Liver (tissue), 9 donors: ENCODE measurements around the gene EVA1C. TPM values are rescaled to one million over a fixed set of nuclear protein-coding genes. Genes with fewer than 3 reads are reported as not detected.

Experiments used
- DNase-seq: peaks from one replicate; pipeline ENCODE4 v3.0.0-alpha.2; 2017; ENCODE audit warnings: low spot score
- H3K27ac ChIP-seq, 2 donors: one replicate each; pipeline ENCODE4 v1.7.0; 2013; ENCODE audit warnings: inconsistent platforms in 2 of 2, low read length in 2 of 2, control low read depth in 1 of 2, low read depth in 1 of 2, mild to moderate bottlenecking in 1 of 2
- H3K27me3 ChIP-seq, 4 donors: one replicate each; pipeline versions ENCODE4 v1.6.1 to v1.7.0; 2013; ENCODE audit warnings: low read length in 3 of 4, inconsistent platforms in 1 of 4, mild to moderate bottlenecking in 1 of 4, moderate library complexity in 1 of 4; ENCODE audit not compliant: control insufficient read depth in 4 of 4, insufficient read depth in 4 of 4
- H3K36me3 ChIP-seq, 4 donors: one replicate each; pipeline versions ENCODE4 v1.6.1 to v1.7.0; 2013; ENCODE audit warnings: low read length in 3 of 4, mild to moderate bottlenecking in 3 of 4, low read depth in 1 of 4, moderate library complexity in 1 of 4; ENCODE audit not compliant: control insufficient read depth in 4 of 4, insufficient read depth in 3 of 4
- H3K4me1 ChIP-seq, 4 donors: one replicate each; pipeline versions ENCODE4 v1.6.1 to v1.7.0; 2013; ENCODE audit warnings: low read length in 3 of 4, mild to moderate bottlenecking in 3 of 4, moderate library complexity in 1 of 4; ENCODE audit not compliant: control insufficient read depth in 4 of 4, insufficient read depth in 4 of 4
- H3K4me3 ChIP-seq, 3 donors: one replicate each; pipeline versions ENCODE4 v1.6.1 to v1.7.0; 2013; ENCODE audit warnings: low read length in 3 of 3, control low read depth in 1 of 3, low read depth in 1 of 3, mild to moderate bottlenecking in 1 of 3
- H3K9ac ChIP-seq, 2 donors: one replicate each; pipeline ENCODE4 v1.7.0; 2013; ENCODE audit warnings: low read length in 2 of 2, mild to moderate bottlenecking in 2 of 2, moderate library complexity in 2 of 2, control low read depth in 1 of 2, low read depth in 1 of 2
- H3K9me3 ChIP-seq, 4 donors: one replicate each; pipeline versions ENCODE4 v1.6.1 to v1.7.0; 2013; ENCODE audit warnings: low read length in 3 of 4; ENCODE audit not compliant: control insufficient read depth in 4 of 4
- FOXA1 ChIP-seq: IDR thresholded peaks from 2 replicates; pipeline ENCODE4 v1.6.1; 2016; ENCODE audit warnings: antibody characterized with exemption
- FOXA2 ChIP-seq: IDR thresholded peaks from 2 replicates; pipeline ENCODE4 v1.6.1; 2016; ENCODE audit warnings: antibody characterized with exemption
- GABPA ChIP-seq, 2 donors: IDR thresholded peaks in 1 of 2; conservative IDR thresholded peaks in 1 of 2; 2 replicates each; pipeline ENCODE4 v1.6.1; 2016; ENCODE audit warnings: antibody characterized with exemption in 2 of 2, mild to moderate bottlenecking in 1 of 2, moderate library complexity in 1 of 2
- HNF4A ChIP-seq, 2 donors: conservative IDR thresholded peaks; 2 replicates each; pipeline ENCODE4 v1.6.1; 2016; ENCODE audit warnings: antibody characterized with exemption in 2 of 2, mild to moderate bottlenecking in 2 of 2
- HNF4G ChIP-seq: IDR thresholded peaks from 2 replicates; pipeline ENCODE4 v1.6.1; 2016; ENCODE audit warnings: antibody characterized with exemption
- JUND ChIP-seq, 2 donors: IDR thresholded peaks; 2 replicates each; pipeline ENCODE4 v1.6.1; 2016; ENCODE audit warnings: antibody characterized with exemption in 2 of 2
- NR2F2 ChIP-seq: IDR thresholded peaks from 2 replicates; pipeline ENCODE4 v1.6.1; 2016; ENCODE audit warnings: antibody characterized with exemption
- RAD21 ChIP-seq, 2 donors: IDR thresholded peaks; 2 replicates each; pipeline ENCODE4 v1.6.1; 2016; ENCODE audit warnings: antibody characterized with exemption in 2 of 2, mild to moderate bottlenecking in 2 of 2
- RXRA ChIP-seq, 2 donors: IDR thresholded peaks; 2 replicates each; pipeline ENCODE4 v1.6.1; 2017 to 2018; ENCODE audit warnings: antibody characterized with exemption in 2 of 2, mild to moderate bottlenecking in 1 of 2
- SP1 ChIP-seq: IDR thresholded peaks from 2 replicates; pipeline ENCODE4 v1.6.1; 2018; ENCODE audit warnings: antibody characterized with exemption, mild to moderate bottlenecking
- TAF1 ChIP-seq: conservative IDR thresholded peaks from 2 replicates; pipeline ENCODE4 v1.6.1; 2016; ENCODE audit warnings: antibody characterized with exemption, mild to moderate bottlenecking
- WGBS: extraction: QIAGEN DNeasy Blood & Tissue Kit; methylation state at CpG from one replicate; pipeline ENCODE4 v1.1.7; 2013; 5-methylcytosine and 5-hydroxymethylcytosine counted together
- polyA plus RNA-seq, 2 donors: library from polyadenylated mRNA; stranded (reverse) in 1 of 2; unstranded in 1 of 2; fragments of 200-250 nt in 1 of 2; fragments of >200 nt in 1 of 2; fragmentation: Nextera tagmentation in 1 of 2; extraction: Ambion mirVana in 1 of 2; gene quantifications; one replicate each; pipeline versions ENCODE4 v1.2.1 to v1.2.3, GENCODE V29; 2013 to 2015
- total RNA-seq, 2 donors: library from RNA; depleted of rRNA; stranded (reverse); fragments of >200 nt; gene quantifications; one replicate each; pipeline ENCODE4 v1.2.3, GENCODE V29; 2014
- TF ChIP-seq, protein P1 (sequence below): IDR thresholded peaks from 2 replicates; pipeline ENCODE4 v1.6.1; 2016; ENCODE audit warnings: antibody characterized with exemption, mild to moderate bottlenecking
- TF ChIP-seq, protein P2 (sequence below): IDR thresholded peaks from 2 replicates; pipeline ENCODE4 v1.6.1; 2016; ENCODE audit warnings: antibody characterized with exemption
- TF ChIP-seq, protein P3 (sequence below): IDR thresholded peaks from 2 replicates; pipeline ENCODE4 v1.6.1; 2016; ENCODE audit warnings: antibody characterized with exemption
- TF ChIP-seq, protein P4 (sequence below): IDR thresholded peaks from 2 replicates; pipeline ENCODE4 v1.6.1; 2016; ENCODE audit warnings: antibody characterized with exemption
- donor health status: healthy.
- donor health status: healthy.
- donor health status: healthy.
- donor health status: healthy.
- donor health status: healthy.

Gene EVA1C
- total and polyA plus RNA-seq, 4 donors = 0.47 to 3.3 (median 2.4) TPM

DNA sequence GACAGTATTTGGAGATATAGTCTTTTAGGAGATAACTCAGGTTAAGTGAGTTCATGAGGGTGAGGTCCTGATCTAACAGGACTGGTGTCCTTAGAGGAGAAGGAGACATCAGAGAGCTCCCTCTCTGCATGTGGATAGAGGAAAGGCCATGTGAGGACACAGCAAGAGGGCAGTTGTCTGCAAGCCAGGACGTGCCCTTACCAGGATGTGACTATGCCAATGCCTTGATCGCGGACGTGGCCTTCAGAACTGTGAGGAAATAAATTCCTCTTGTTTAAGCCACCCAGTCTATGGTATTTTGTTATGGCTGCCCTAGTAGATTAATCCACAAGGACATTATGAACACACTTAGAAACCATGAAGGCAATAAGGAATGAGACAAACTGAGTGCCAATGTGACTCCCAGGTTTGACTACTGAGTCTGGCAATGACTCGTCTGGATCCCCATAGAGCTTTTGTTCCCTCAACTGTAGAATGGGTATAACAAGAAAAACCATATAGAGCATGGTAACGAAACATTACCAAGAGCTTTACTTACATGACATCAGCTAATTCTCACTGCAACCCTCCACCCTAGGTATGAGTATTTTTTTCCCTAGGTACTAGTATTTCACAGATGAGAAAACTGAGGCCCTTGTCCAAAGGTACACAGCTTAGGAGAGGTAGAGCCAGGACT lies 26.2 kb upstream of the EVA1C start (continued):
- TF ChIP-seq, protein P1, sequence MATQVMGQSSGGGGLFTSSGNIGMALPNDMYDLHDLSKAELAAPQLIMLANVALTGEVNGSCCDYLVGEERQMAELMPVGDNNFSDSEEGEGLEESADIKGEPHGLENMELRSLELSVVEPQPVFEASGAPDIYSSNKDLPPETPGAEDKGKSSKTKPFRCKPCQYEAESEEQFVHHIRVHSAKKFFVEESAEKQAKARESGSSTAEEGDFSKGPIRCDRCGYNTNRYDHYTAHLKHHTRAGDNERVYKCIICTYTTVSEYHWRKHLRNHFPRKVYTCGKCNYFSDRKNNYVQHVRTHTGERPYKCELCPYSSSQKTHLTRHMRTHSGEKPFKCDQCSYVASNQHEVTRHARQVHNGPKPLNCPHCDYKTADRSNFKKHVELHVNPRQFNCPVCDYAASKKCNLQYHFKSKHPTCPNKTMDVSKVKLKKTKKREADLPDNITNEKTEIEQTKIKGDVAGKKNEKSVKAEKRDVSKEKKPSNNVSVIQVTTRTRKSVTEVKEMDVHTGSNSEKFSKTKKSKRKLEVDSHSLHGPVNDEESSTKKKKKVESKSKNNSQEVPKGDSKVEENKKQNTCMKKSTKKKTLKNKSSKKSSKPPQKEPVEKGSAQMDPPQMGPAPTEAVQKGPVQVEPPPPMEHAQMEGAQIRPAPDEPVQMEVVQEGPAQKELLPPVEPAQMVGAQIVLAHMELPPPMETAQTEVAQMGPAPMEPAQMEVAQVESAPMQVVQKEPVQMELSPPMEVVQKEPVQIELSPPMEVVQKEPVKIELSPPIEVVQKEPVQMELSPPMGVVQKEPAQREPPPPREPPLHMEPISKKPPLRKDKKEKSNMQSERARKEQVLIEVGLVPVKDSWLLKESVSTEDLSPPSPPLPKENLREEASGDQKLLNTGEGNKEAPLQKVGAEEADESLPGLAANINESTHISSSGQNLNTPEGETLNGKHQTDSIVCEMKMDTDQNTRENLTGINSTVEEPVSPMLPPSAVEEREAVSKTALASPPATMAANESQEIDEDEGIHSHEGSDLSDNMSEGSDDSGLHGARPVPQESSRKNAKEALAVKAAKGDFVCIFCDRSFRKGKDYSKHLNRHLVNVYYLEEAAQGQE = no peak
- TF ChIP-seq NR2F2 = no peak
- TF ChIP-seq, protein P2, sequence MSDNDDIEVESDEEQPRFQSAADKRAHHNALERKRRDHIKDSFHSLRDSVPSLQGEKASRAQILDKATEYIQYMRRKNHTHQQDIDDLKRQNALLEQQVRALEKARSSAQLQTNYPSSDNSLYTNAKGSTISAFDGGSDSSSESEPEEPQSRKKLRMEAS = no peak
- TF ChIP-seq HNF4A (conservative IDR thresholded peaks at IDR 0.05) = peak in 1 of 2 donors; percentile 29
- no peak for TF ChIP-seq TAF1
- TF ChIP-seq HNF4G = no peak

- H3K4me3 ChIP-seq = no peak overlapping the region
- no peak overlapping the region for H3K9ac ChIP-seq
- H3K27ac ChIP-seq = no peak overlapping the region
- TF ChIP-seq, protein P1 = no peak
- no peak for TF ChIP-seq RAD21 (IDR thresholded peaks at IDR 0.05)
- no peak for TF ChIP-seq HNF4G
- TF ChIP-seq RXRA (IDR thresholded peaks at IDR 0.05) = no peak
- no peak for TF ChIP-seq TAF1
- H3K4me1 ChIP-seq = peaks cover 3 to 19% (median 11%) of the 10 kb centered on the region in 4 donors
- 97% methylated on average over 8 of the region's 8 CpGs for WGBS
- H3K36me3 ChIP-seq = peaks cover 2 to 21% (median 14%) of the 10 kb centered on the region in 4 donors
- no peak for DNase-seq
- H3K27me3 ChIP-seq = no peaks in the 10 kb centered on the region
- H3K9me3 ChIP-seq = no peaks in the 10 kb centered on the region
Observed at GRCh38 chr21:32387151-32387550, 25.4 kb upstream of the EVA1C start.

DNA sequence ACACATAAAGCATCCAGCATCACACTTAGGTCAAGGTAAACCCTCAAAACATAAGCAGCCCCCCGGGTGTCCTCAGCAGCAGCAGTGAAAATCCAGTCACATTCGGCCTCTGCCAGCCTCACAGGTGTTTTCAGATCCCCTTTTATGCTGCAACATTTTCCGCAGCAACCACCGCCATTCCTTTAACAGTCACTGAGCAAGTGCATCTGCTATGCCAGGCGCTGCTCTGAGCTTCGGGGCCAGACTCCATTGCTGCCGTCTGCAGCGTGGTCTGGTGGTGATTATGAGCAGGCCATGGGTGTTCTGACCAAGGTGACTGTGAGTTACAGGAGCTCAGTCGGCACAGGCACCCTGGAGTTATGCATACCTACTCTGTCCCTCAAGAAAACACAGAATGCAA lies 24.2 kb upstream of the EVA1C start:
- Histone ChIP-seq H3K9ac (no peak overlapping the region), H3K27me3 (no peaks in the 10 kb centered on the region), H3K36me3 (peaks cover 2 to 12% (median 6%) of the 10 kb centered on the region in 4 donors), H3K27ac (no peak overlapping the region), H3K4me1 (peaks cover 3 to 24% (median 12%) of the 10 kb centered on the region in 4 donors), H3K9me3 (no peaks in the 10 kb centered on the region), H3K4me3 (no peak overlapping the region)
- 91% methylated on average over 9 of the region's 9 CpGs for WGBS
- no peak for DNase-seq
- TF ChIP-seq, protein P2 = no peak
- TF ChIP-seq, protein P3, sequence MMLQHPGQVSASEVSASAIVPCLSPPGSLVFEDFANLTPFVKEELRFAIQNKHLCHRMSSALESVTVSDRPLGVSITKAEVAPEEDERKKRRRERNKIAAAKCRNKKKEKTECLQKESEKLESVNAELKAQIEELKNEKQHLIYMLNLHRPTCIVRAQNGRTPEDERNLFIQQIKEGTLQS = no peak
- TF ChIP-seq FOXA1 (no peak), HNF4G (no peak), TAF1 (no peak), SP1 (no peak), RAD21 (IDR thresholded peaks at IDR 0.05) (no peak), JUND (IDR thresholded peaks at IDR 0.05) (no peak), NR2F2 (no peak), HNF4A (conservative IDR thresholded peaks at IDR 0.05) (no peak), FOXA2 (no peak), RXRA (IDR thresholded peaks at IDR 0.05) (no peak), GABPA (IDR thresholded peaks at IDR 0.05 in 1 of 2, conservative IDR thresholded peaks at IDR 0.05 in 1 of 2) (no peak)
- TF ChIP-seq, protein P4, sequence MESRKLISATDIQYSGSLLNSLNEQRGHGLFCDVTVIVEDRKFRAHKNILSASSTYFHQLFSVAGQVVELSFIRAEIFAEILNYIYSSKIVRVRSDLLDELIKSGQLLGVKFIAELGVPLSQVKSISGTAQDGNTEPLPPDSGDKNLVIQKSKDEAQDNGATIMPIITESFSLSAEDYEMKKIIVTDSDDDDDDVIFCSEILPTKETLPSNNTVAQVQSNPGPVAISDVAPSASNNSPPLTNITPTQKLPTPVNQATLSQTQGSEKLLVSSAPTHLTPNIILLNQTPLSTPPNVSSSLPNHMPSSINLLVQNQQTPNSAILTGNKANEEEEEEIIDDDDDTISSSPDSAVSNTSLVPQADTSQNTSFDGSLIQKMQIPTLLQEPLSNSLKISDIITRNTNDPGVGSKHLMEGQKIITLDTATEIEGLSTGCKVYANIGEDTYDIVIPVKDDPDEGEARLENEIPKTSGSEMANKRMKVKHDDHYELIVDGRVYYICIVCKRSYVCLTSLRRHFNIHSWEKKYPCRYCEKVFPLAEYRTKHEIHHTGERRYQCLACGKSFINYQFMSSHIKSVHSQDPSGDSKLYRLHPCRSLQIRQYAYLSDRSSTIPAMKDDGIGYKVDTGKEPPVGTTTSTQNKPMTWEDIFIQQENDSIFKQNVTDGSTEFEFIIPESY = no peak
- TF ChIP-seq, protein P1 = no peak
